ENCODE data around the gene RARRES1. TPM values are rescaled to one million over a fixed set of nuclear protein-coding genes. Genes with fewer than 3 reads are reported as not detected.
A peak's percentile ranks its signal among the peaks of the same experiment; 100 is the strongest.

Gene RARRES1
- total RNA-seq, 1 experiment from 2014 or later, result not detected

DNA sequence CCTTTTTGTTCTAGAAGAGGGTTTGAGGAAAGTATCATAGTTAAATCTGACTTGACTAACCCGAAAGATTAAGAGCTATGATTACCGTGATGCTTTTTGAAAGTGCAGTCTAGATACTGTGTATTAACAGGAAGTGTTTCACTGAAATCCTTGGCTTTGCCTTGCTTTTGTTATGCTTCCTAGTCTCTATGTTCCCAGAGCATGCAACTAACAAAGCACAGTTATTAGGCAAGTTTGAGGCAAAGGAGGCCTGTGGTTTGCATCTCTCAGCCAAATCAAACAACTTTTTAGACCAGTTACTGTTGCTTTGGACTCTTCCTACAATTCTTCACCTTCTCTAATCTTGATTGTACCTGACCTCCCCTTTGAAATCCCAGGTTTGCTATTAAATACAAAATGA lies 63.8 kb downstream of the RARRES1 start:
- intact Hi-C loops (cut with micrococcal nuclease), result no loop called here
- CTCF ChIA-PET, result interaction anchor here (0.5 to 2.1 kb wide), 5 partner anchors 9 to 177 kb away, joined by 3 to 6 read pairs (median 4); partner anchors contain the start of gene GFM1
- Mint-ChIP-seq H3K36me3 (ENCODE audit: insufficient read depth, unreplicated experiment) (peaks cover 54% of the 10 kb centered on the region), H3K27ac (ENCODE audit: low read depth, unreplicated experiment) (peak overlapping the region; percentile 44), H3K27me3 (ENCODE audit: insufficient read depth, unreplicated experiment) (no peaks in the 10 kb centered on the region), H3K9me3 (ENCODE audit: unreplicated experiment) (no peaks in the 10 kb centered on the region), H3K4me3 (ENCODE audit: unreplicated experiment) (no peak overlapping the region), H3K4me1 (ENCODE audit: insufficient read depth, unreplicated experiment) (peaks cover 16% of the 10 kb centered on the region)
- POLR2A ChIA-PET, result interaction anchor here (1.4 to 1.7 kb wide), 2 partner anchors 10 to 24 kb away, joined by 3 to 6 read pairs; partner anchors contain the start of gene GFM1
- TF ChIP-seq, protein P1, sequence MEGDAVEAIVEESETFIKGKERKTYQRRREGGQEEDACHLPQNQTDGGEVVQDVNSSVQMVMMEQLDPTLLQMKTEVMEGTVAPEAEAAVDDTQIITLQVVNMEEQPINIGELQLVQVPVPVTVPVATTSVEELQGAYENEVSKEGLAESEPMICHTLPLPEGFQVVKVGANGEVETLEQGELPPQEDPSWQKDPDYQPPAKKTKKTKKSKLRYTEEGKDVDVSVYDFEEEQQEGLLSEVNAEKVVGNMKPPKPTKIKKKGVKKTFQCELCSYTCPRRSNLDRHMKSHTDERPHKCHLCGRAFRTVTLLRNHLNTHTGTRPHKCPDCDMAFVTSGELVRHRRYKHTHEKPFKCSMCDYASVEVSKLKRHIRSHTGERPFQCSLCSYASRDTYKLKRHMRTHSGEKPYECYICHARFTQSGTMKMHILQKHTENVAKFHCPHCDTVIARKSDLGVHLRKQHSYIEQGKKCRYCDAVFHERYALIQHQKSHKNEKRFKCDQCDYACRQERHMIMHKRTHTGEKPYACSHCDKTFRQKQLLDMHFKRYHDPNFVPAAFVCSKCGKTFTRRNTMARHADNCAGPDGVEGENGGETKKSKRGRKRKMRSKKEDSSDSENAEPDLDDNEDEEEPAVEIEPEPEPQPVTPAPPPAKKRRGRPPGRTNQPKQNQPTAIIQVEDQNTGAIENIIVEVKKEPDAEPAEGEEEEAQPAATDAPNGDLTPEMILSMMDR (IDR thresholded peaks at IDR 0.05; ENCODE audit: unreplicated experiment), result no peak
- BruUV-seq (replicated peaks), result no TSS peak
- peak; percentile 30 for DNase-seq (ENCODE audit: unreplicated experiment)

DNA sequence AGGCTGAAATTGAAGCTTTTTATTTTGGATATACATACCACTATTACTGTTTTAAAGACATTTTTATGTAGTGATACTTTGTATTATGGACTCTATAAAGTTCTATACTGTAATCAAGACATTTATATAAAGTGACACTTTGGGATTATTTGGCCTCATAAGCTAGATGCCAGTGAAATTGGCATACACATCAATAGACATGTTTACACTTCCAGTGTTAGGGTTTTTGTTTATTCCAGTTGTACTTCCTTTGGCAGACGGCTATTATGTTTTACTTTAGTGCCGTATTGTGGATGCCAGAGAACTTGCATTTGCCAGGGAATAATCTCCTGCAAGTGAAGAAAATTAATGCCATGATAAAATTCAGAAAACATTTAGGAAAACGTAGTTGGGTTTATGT lies 65.8 kb downstream of the RARRES1 start:
- Mint-ChIP-seq H3K9me3 (ENCODE audit: unreplicated experiment) (no peaks in the 10 kb centered on the region), H3K27me3 (ENCODE audit: insufficient read depth, unreplicated experiment) (no peaks in the 10 kb centered on the region), H3K36me3 (ENCODE audit: insufficient read depth, unreplicated experiment) (peaks cover 67% of the 10 kb centered on the region), H3K4me1 (ENCODE audit: insufficient read depth, unreplicated experiment) (peaks cover 5% of the 10 kb centered on the region), H3K27ac (ENCODE audit: low read depth, unreplicated experiment) (no peak overlapping the region), H3K4me3 (ENCODE audit: unreplicated experiment) (no peak overlapping the region)
- DNase-seq (ENCODE audit: unreplicated experiment), result no peak
- intact Hi-C loops (cut with micrococcal nuclease), result no loop called here
- BruUV-seq (replicated peaks), result no TSS peak
- ChIA-PET POLR2A (no interaction called here), CTCF (interaction anchor here (0.6 kb wide), 3 partner anchors 121 to 920 kb away, joined by 3 to 5 read pairs (median 3); no protein-coding TSS in a partner anchor)
- TF ChIP-seq, protein P1 (IDR thresholded peaks at IDR 0.05; ENCODE audit: unreplicated experiment), result no peak

DNA sequence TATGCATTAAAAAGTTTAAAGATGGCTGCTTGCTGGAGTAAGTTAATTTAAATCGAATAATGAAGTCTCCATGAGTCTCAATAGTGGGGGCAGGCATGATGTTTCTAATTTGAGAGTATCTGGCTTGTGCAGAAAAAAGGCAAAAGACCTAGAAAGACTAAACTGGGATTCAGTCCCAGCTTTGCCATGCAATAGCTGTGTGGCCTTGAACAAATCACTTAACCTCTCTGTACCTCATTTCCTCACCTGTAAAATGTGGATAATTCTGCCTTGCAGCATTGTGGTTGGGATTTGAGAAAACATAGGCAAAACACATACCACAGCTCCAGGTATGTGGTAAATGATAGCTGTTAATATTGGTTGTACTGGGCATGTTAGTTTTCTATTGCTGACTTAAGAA lies 68.4 kb downstream of the RARRES1 start:
- no TSS peak for BruUV-seq (replicated peaks)
- Mint-ChIP-seq H3K36me3 (ENCODE audit: insufficient read depth, unreplicated experiment) (peaks cover 64% of the 10 kb centered on the region), H3K9me3 (ENCODE audit: unreplicated experiment) (no peaks in the 10 kb centered on the region), H3K27ac (ENCODE audit: low read depth, unreplicated experiment) (no peak overlapping the region), H3K27me3 (ENCODE audit: insufficient read depth, unreplicated experiment) (no peaks in the 10 kb centered on the region), H3K4me3 (ENCODE audit: unreplicated experiment) (no peak overlapping the region), H3K4me1 (ENCODE audit: insufficient read depth, unreplicated experiment) (peaks cover 3% of the 10 kb centered on the region)
- CTCF ChIA-PET, result interaction anchor here (0.7 to 1.8 kb wide), 4 partner anchors 11 to 131 kb away, joined by 3 to 8 read pairs (median 4); no protein-coding TSS in a partner anchor
- intact Hi-C loops (cut with micrococcal nuclease), result loop anchor here (5.0 kb wide), 1 partner anchor 588 kb away; no protein-coding TSS in a partner anchor
- TF ChIP-seq, protein P1 (IDR thresholded peaks at IDR 0.05; ENCODE audit: unreplicated experiment), result no peak
- DNase-seq (ENCODE audit: unreplicated experiment), result no peak
- POLR2A ChIA-PET, result no interaction called here

DNA sequence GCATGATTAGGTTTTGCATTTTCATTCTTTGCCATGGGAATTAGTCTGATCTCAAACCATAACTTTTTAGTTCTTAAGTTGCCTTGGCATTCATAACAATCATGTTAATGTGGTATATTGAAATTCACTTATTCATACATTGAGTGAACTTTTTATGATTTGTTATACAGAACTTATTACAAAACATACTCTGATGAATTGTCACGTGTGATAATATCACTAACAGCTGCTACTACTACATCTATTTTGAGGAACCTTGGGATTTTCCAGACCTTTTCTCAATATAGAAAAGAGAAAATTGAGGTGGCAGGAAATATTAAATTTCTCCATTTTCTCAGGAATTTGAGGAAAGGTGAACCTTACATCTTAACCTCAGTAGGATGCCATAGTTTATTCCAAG lies 69.0 kb downstream of the RARRES1 start:
- BruUV-seq (replicated peaks), result no TSS peak
- Mint-ChIP-seq H3K27ac (ENCODE audit: low read depth, unreplicated experiment) (no peak overlapping the region), H3K27me3 (ENCODE audit: insufficient read depth, unreplicated experiment) (no peaks in the 10 kb centered on the region), H3K4me3 (ENCODE audit: unreplicated experiment) (no peak overlapping the region), H3K36me3 (ENCODE audit: insufficient read depth, unreplicated experiment) (peaks cover 58% of the 10 kb centered on the region), H3K4me1 (ENCODE audit: insufficient read depth, unreplicated experiment) (no peaks in the 10 kb centered on the region), H3K9me3 (ENCODE audit: unreplicated experiment) (no peaks in the 10 kb centered on the region)
- CTCF ChIA-PET, result interaction anchor here (1.4 to 1.8 kb wide), 2 partner anchors 9 to 64 kb away, joined by 4 to 8 read pairs; partner anchors contain the start of gene LXN
- DNase-seq (ENCODE audit: unreplicated experiment), result no peak
- POLR2A ChIA-PET, result no interaction called here
- TF ChIP-seq, protein P1 (IDR thresholded peaks at IDR 0.05; ENCODE audit: unreplicated experiment), result no peak
- intact Hi-C loops (cut with micrococcal nuclease), result loop anchor here (5.0 kb wide), 1 partner anchor 589 kb away; no protein-coding TSS in a partner anchor

Data from MCF 10A (cell line).